GM18909 (cell line): ENCODE measurements around the gene PWWP2B.

ENCODE experiments used
- ATAC-seq: cut with Tn5 transposase; IDR thresholded peaks from one replicate; pipeline ENCODE4 v1.9.1; 2021; ENCODE audit warnings: mild to moderate bottlenecking; ENCODE audit not compliant: unreplicated experiment, poor library complexity

Gene PWWP2B

DNA sequence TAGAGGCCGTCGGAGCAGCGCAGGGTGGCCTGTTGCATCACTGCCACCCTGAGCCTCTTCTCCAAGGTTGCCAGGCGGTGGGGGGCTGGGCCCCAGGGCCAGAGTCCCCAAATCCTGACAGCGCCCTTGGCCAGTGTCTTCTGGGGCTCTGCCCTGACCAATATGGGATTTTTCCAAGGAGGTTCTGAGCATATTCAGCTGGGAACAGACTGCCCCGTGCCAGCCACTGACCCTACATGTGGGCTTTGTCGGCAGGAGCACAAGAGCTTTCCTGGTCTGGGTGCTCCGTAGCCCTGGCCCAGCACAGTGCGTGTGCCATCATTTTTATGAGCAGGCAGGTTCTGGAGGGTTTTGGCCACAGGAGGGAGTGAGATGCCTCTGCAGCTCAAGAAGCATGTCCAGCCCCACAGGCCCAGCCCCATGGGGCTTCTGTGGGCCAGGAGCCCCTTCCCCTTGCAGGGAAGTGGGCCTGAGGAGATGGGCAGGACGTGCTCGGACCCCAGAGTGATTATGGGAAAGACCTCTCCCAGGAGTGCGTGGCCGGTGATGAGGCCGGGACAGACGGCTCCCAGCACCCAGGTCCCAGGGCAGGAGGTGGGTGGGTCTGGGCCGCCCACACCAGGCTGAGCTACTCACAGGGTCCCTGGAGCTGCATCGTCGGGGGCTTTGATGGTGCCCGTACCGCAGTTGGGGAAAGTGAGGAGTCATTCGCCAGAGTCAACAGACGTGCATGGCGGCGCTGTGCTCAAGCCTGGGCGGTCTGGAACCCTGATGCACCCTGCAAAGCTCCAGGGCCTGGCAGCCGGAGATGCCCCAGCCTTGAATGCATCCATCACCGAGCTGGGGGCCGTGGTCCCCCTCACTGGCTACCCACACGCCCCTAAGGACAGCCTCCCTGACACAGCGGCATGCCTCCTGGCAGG, 66.6 kb downstream of the PWWP2B start:
- ATAC-seq, result no peak

DNA sequence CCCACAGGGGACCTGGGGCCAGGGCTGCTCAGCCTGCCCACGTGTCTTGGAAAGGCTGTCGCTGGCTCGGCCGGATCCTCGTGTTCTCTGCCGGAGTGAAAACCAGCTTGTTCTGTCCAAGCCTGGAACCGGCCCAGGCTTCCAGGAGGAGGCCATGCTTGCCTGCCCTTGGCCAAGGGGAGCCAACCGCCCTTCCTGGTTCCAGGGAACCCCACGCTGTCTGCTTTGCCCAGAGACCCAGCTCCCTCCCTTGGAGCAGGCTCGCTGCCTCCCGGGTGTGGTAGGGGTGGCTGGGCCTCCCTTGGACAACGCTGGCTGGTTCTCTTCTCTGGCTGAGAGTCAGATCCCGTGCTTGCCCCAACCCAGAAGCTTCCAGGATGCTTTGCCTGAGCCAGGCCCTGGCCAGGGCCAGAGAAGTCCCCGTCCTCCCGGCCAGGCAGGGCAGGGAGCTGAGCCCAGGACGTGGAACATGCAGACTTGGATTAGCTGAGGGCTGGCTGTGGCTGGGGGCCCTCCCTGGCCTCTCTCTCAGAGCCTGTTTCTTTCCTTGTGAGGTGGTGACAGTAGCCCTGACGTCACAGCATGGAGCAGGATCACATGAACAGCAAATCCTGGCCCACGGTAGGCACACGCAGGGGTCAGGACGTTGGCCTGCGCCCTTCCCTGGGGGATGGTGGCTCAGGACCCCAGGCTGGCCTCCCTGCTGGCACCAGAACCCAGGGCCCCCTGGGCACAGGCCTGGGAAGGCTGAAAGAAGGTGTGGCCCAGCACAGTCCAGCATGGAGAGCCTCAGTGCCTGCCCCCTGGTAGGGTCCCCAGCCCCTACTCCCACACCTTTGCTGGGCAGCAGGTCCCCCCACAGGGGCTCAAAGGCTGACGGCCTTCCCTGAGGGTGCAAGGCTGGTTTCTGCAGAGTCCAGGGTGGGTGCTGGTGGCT, 67.5 kb downstream of the PWWP2B start:
- no peak for ATAC-seq

DNA sequence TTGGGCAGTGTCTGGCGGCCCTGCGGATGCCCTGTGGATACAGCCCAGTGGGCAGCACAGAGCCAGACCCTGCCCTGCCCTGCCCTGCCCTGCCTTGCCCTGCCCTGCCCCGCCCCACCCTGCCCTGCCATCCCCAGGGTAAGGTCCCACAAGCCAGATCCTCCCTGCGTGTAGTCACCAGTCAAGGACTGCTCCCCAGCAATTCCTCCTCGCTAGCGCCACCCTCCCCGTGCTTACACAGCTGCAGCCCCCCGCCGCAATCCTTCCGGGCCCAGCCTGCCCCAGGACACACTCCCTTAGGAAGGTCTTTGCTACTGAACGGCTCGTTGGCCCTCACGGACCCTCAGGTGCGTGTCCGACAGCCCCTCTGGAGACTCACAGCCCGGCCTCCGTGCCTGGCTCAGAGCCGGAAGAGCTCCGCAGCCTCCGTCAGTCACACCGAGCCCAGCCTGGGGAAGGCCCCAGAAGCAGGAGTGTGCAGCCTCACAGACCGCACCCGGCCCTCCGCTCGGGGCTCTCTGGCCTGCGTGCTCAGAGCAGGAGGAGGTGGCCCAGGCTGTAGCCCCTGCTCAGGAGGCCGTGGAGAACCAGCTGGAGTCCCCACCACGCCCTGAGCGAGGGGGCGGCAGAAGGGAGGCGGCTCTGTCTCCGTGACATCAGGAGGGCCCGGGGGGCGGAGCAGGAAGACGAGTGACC, 68.3 kb downstream of the PWWP2B start:
- ATAC-seq, result no peak

DNA sequence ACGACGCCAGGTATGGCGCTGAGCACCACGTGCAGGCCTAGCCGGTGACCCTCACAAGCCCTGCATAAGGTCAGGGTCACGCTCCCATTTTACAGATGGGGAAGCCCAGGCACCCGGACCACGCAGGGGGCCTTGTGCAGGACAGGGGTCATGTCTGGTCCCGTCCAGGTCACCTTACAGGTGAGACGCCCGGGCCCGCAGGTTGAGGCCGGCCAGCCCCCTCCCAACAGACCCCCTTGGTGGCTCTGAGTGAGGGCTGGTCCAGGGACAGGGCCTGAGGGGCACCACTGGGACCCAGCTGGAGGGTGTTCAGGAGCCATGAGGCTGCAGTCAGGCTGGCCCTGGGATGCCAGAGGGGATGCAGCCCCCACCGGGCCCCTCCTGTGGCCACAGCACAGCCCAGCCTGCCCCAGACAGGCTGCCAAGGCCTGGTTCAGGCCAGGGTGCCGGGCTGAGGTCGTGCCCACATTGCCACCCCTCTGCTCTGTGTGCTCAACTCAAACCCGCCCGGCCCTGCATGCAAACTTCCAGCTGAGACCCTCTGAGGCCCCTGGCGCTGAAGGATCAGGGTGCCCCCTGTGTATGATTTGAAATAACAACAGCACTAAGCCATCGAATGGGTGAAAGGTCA, 69.0 kb downstream of the PWWP2B start:
- ATAC-seq, result no peak

DNA sequence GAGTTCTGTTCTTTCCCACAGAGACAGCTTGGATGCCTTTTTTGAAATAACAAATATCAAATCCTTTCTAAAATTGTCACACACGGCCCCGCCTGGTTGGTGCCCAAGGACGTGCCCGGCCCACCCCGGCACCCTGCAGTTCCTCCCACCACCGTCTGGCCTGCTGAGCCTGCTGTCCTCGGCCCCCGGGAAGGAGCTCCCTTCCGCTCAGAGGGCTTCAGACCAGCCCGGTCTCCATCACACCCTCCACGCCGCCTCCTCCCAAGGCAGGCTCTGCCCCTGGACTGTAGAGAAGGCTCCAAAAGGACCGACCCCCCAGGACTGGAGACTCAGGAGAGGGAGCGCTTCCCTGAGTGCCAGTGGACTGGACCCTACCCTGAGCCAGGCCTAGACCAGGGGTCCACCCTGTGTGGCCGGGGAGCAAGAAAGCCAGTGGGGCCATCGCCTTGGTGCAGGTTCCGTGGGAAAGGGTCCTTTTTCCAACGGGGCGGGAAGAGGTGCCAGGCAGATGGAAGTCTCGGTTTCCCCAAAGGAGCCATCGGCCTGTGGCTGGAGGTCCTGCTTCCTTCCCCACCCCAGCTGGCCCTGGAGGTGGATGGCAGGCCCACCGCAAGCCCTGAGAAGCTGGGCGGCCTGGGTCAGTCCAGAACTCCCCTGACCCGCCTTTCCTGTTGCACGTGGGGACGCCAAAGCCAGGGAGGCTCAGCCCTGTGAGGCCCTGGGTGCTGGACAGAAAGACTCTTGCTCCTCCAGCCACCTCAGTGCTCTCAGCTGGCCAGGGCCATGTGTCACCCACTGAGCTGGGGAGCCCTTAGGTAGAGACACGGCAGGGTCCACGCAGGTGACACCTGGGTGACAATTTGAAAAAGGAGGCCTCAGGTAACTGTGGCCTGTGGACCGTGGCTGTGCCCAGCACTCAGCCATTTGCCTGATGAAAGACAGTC, 69.8 kb downstream of the PWWP2B start:
- no peak for ATAC-seq
